Type B pancreatic cell (in vitro differentiated cells): ENCODE results near the gene KYAT1. TPM values are rescaled to one million over a fixed set of nuclear protein-coding genes. Genes with fewer than 3 reads are reported as not detected.
A peak's percentile ranks its signal among the peaks of the same experiment; 100 is the strongest.

Source experiments
- DNase-seq: peaks from one replicate; pipeline ENCODE4 v3.0.0; 2021; ENCODE audit warnings: mixed read lengths; ENCODE audit not compliant: unreplicated experiment; ENCODE audit errors: extremely low spot score
- H3K27ac Mint-ChIP-seq: 2 replicates; pipeline ENCODE4 v1.8.0; 2021; ENCODE audit warnings: mild to moderate bottlenecking, mixed read lengths
- H3K27me3 Mint-ChIP-seq: 2 replicates; pipeline ENCODE4 v1.8.0; 2021; ENCODE audit warnings: mixed read lengths
- H3K36me3 Mint-ChIP-seq: 2 replicates; pipeline ENCODE4 v1.8.0; 2021; ENCODE audit warnings: mixed read lengths
- H3K4me1 Mint-ChIP-seq: one replicate; pipeline ENCODE4 v1.8.0; 2021; ENCODE audit warnings: mixed read lengths; ENCODE audit not compliant: unreplicated experiment
- H3K4me3 Mint-ChIP-seq: 2 replicates; pipeline ENCODE4 v1.8.0; 2021; ENCODE audit warnings: mild to moderate bottlenecking, mixed read lengths
- H3K9me3 Mint-ChIP-seq: 2 replicates; pipeline ENCODE4 v1.8.0; 2021; ENCODE audit warnings: mixed read lengths
- CTCF ChIP-seq: fragments of 200-600 bp; sonication (generic); conservative IDR thresholded peaks from 2 replicates; pipeline ENCODE4 v1.5.0; 2021; ENCODE audit warnings: antibody characterized with exemption, mild to moderate bottlenecking
- total RNA-seq: library from RNA; stranded (reverse); gene quantifications from 2 replicates; pipeline ENCODE4 v1.2.1, GENCODE V29; 2021; ENCODE audit warnings: low replicate concordance

The KYAT1 gene
- total RNA-seq, 1 donor from 2014 or later: 11.5 TPM

GRCh38 chr9:128792978-128793686, 88.6 kb downstream of the KYAT1 start:
- Mint-ChIP-seq H3K9me3 (no peaks in the 10 kb centered on the region), H3K36me3 (no peaks in the 10 kb centered on the region), H3K4me3 (no peak overlapping the region), H3K27me3 (no peaks in the 10 kb centered on the region), H3K27ac (no peak overlapping the region), H3K4me1 (no peaks in the 10 kb centered on the region)
- no peak for DNase-seq
- no peak for TF ChIP-seq CTCF

GRCh38 chr9:128792134-128792533, 89.6 kb downstream of the KYAT1 start:
- Mint-ChIP-seq H3K27ac (no peak overlapping the region), H3K4me1 (no peaks in the 10 kb centered on the region), H3K4me3 (no peak overlapping the region), H3K9me3 (no peaks in the 10 kb centered on the region), H3K36me3 (no peaks in the 10 kb centered on the region), H3K27me3 (no peaks in the 10 kb centered on the region)
- DNase-seq: no peak
- no peak for TF ChIP-seq CTCF

GRCh38 chr9:128790536-128790935, 91.2 kb downstream of the KYAT1 start:
- H3K36me3 Mint-ChIP-seq: no peaks in the 10 kb centered on the region
- no peak overlapping the region for H3K4me3 Mint-ChIP-seq
- H3K4me1 Mint-ChIP-seq: no peaks in the 10 kb centered on the region
- no peak overlapping the region for H3K27ac Mint-ChIP-seq
- no peak for DNase-seq
- TF ChIP-seq CTCF: no peak
- no peaks in the 10 kb centered on the region for H3K27me3 Mint-ChIP-seq
- no peaks in the 10 kb centered on the region for H3K9me3 Mint-ChIP-seq

GRCh38 chr9:128788445-128788844, 93.3 kb downstream of the KYAT1 start:
- Mint-ChIP-seq H3K27me3 (no peaks in the 10 kb centered on the region), H3K9me3 (no peaks in the 10 kb centered on the region), H3K4me1 (no peaks in the 10 kb centered on the region), H3K36me3 (no peaks in the 10 kb centered on the region), H3K4me3 (peak overlapping the region; percentile 95), H3K27ac (no peak overlapping the region)
- TF ChIP-seq CTCF: no peak
- no peak for DNase-seq

GRCh38 chr9:128787659-128788058, 94.1 kb downstream of the KYAT1 start:
- DNase-seq: no peak
- Mint-ChIP-seq H3K36me3 (no peaks in the 10 kb centered on the region), H3K27me3 (no peaks in the 10 kb centered on the region), H3K9me3 (no peaks in the 10 kb centered on the region), H3K4me3 (peak overlapping the region; percentile 95), H3K4me1 (no peaks in the 10 kb centered on the region), H3K27ac (peak overlapping the region; percentile 92)
- no peak for TF ChIP-seq CTCF
